Thoracic aorta (tissue), 2 donors: ENCODE results near the gene GATA5. TPM values are rescaled to one million over a fixed set of nuclear protein-coding genes. Genes with fewer than 3 reads are reported as not detected.

Experiments
- ATAC-seq: fragments of 150-250 bp; one replicate; pipeline ENCODE4 v1.8.0; 2017; ENCODE audit warnings: low read depth; ENCODE audit not compliant: insufficient number of reproducible peaks, low FRiP score
- DNase-seq: peaks from one replicate; pipeline ENCODE4 v3.0.0-alpha.2; 2020; ENCODE audit warnings: low spot score
- H3K27ac ChIP-seq, 2 donors: fragments of 200-600 bp; sonication (generic); 1 replicate in 1 of 2; 2 replicates in 1 of 2; pipeline ENCODE4 v1.5.1; 2016; ENCODE audit warnings: mild to moderate bottlenecking in 2 of 2, moderate library complexity in 2 of 2
- H3K27me3 ChIP-seq: fragments of 200-600 bp; sonication (generic); replicated peaks from 2 replicates; pipeline ENCODE4 v1.6.0; 2016; ENCODE audit warnings: mild to moderate bottlenecking; ENCODE audit not compliant: insufficient read depth
- H3K36me3 ChIP-seq: fragments of 200-600 bp; sonication (generic); one replicate; pipeline ENCODE4 v1.5.1; 2016
- H3K4me1 ChIP-seq, 2 donors: fragments of 200-600 bp; sonication (generic); 1 replicate in 1 of 2; 2 replicates in 1 of 2; pipeline versions ENCODE4 v1.5.1 to v1.6.0; 2016; ENCODE audit warnings: low read depth in 2 of 2, mild to moderate bottlenecking in 1 of 2; ENCODE audit not compliant: control insufficient read depth in 1 of 2
- H3K4me3 ChIP-seq: fragments of 200-600 bp; sonication (generic); 2 replicates; pipeline ENCODE4 v1.5.1; 2016; ENCODE audit warnings: mild to moderate bottlenecking
- H3K9me3 ChIP-seq: fragments of 200-600 bp; sonication (generic); 2 replicates; pipeline ENCODE4 v1.5.1; 2016
- total RNA-seq, 2 donors: library from RNA; depleted of rRNA; stranded (reverse); fragments of >200 nt; gene quantifications; one replicate each; pipeline versions ENCODE4 v1.1.0 to v1.2.3, GENCODE V29; 2016
- TF ChIP-seq, protein P1 (sequence below): fragments of 200-600 bp; sonication (generic); IDR thresholded peaks from one replicate; pipeline ENCODE4 v1.5.1; 2019; ENCODE audit warnings: antibody characterized with exemption

The GATA5 gene
- total RNA-seq, 2 donors from 2014 or later: 0.27 TPM; not detected in 1

DNA sequence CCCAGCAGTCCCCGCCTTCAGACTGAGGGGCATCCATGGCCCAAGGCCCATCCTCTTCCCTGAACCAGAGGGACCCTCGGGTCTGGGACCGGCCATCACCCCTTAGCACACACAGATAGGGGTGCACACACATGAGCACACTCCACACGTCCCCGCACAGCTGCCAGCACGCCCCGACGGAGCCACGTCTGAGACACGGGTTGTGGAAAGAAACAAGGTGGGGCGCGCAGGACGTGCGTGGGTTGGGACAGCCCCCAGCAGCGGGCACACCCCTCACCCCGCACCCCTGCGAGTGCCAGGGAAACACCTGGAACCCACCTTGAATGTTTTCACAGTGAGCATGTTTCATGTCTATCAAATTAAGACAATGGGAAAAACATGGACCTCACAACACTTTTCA lies 6.4 kb downstream of the GATA5 start:
- TF ChIP-seq, protein P1, sequence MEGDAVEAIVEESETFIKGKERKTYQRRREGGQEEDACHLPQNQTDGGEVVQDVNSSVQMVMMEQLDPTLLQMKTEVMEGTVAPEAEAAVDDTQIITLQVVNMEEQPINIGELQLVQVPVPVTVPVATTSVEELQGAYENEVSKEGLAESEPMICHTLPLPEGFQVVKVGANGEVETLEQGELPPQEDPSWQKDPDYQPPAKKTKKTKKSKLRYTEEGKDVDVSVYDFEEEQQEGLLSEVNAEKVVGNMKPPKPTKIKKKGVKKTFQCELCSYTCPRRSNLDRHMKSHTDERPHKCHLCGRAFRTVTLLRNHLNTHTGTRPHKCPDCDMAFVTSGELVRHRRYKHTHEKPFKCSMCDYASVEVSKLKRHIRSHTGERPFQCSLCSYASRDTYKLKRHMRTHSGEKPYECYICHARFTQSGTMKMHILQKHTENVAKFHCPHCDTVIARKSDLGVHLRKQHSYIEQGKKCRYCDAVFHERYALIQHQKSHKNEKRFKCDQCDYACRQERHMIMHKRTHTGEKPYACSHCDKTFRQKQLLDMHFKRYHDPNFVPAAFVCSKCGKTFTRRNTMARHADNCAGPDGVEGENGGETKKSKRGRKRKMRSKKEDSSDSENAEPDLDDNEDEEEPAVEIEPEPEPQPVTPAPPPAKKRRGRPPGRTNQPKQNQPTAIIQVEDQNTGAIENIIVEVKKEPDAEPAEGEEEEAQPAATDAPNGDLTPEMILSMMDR: no peak
- no peaks in the 10 kb centered on the region for H3K4me1 ChIP-seq
- peaks cover under 1% of the 10 kb centered on the region for H3K27me3 ChIP-seq
- ATAC-seq: no peak
- H3K27ac ChIP-seq: no peak overlapping the region
- no peak overlapping the region for H3K4me3 ChIP-seq
- DNase-seq: no peak
- no peaks in the 10 kb centered on the region for H3K9me3 ChIP-seq
- H3K36me3 ChIP-seq: no peaks in the 10 kb centered on the region

- H3K36me3 ChIP-seq: no peaks in the 10 kb centered on the region
- TF ChIP-seq, protein P1: no peak
- no peaks in the 10 kb centered on the region for H3K9me3 ChIP-seq
- H3K4me1 ChIP-seq: no peaks in the 10 kb centered on the region
- no peaks in the 10 kb centered on the region for H3K27me3 ChIP-seq
- H3K27ac ChIP-seq: no peak overlapping the region
- ATAC-seq: no peak
- H3K4me3 ChIP-seq: no peak overlapping the region
- no peak for DNase-seq
Observed at GRCh38 chr20:62466806-62467537, 8.8 kb downstream of the GATA5 start.

GRCh38 chr20:62466072-62466760 lies 9.6 kb downstream of the GATA5 start:
- no peaks in the 10 kb centered on the region for H3K9me3 ChIP-seq
- no peaks in the 10 kb centered on the region for H3K36me3 ChIP-seq
- no peaks in the 10 kb centered on the region for H3K27me3 ChIP-seq
- TF ChIP-seq, protein P1: no peak
- no peaks in the 10 kb centered on the region for H3K4me1 ChIP-seq
- no peak overlapping the region for H3K4me3 ChIP-seq
- H3K27ac ChIP-seq: no peak overlapping the region
- DNase-seq (no peak), ATAC-seq (no peak)

- Histone ChIP-seq H3K4me1 (no peaks in the 10 kb centered on the region), H3K27me3 (no peaks in the 10 kb centered on the region), H3K36me3 (no peaks in the 10 kb centered on the region), H3K27ac (no peak overlapping the region), H3K4me3 (no peak overlapping the region), H3K9me3 (no peaks in the 10 kb centered on the region)
- no peak for DNase-seq
- no peak for ATAC-seq
- TF ChIP-seq, protein P1: no peak
Observed at GRCh38 chr20:62464990-62465389, 10.8 kb downstream of the GATA5 start.

DNA sequence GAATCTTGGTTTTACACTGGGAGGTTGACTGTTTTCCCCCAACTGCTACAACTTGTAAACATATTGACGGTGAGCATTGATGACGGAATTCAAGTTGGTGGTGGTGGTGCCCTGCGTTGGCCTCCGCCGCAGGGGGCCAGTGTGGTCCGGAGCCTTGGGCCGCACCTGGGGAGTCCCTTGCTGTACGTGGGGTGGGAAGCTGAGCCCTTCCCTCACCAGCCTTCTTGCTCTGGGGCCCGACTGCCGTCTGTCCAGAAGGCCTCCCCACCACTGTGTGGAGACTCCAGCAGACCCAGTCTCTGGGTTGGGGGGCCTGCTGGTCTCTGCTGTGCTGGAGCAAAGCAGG lies 11.4 kb downstream of the GATA5 start:
- H3K4me3 ChIP-seq: no peak overlapping the region
- no peak overlapping the region for H3K27ac ChIP-seq
- H3K9me3 ChIP-seq: no peaks in the 10 kb centered on the region
- no peaks in the 10 kb centered on the region for H3K27me3 ChIP-seq
- no peaks in the 10 kb centered on the region for H3K36me3 ChIP-seq
- H3K4me1 ChIP-seq: no peaks in the 10 kb centered on the region
- ATAC-seq (no peak), DNase-seq (no peak)
- TF ChIP-seq, protein P1: no peak
